ENCODE measurements around the gene SCYL1. TPM values are rescaled to one million over a fixed set of nuclear protein-coding genes. Genes with fewer than 3 reads are reported as not detected.
A peak's percentile ranks its signal among the peaks of the same experiment; 100 is the strongest.

Gene SCYL1
- total and polyA plus RNA-seq, 2 experiments from 2014 or later = 52.7 to 66.1 TPM

- TF ChIP-seq ETS1 (IDR thresholded peaks at IDR 0.05) = no peak
Measured at GRCh38 chr11:65524014-65524740, 706 bp upstream of the SCYL1 start (continued).

- Histone ChIP-seq H3K4me2 (peak overlapping the region; percentile 91), H2AFZ (peak overlapping the region; percentile 91; the same call in 1 of the 2 replicates), H3K9me2 (ENCODE audit: insufficient read depth) (no peaks in the 10 kb centered on the region), H3K79me2 (replicated peaks; ENCODE audit: insufficient read depth) (no peaks in the 10 kb centered on the region), H3K27me3 (ENCODE audit: insufficient read depth) (0 out of 2 replicates have a peak, but pooled peaks cover 5% of the 10 kb centered on the region), H3K27ac (ENCODE audit: low read depth) (no peak overlapping the region), H3F3A (replicated peaks; ENCODE audit: low read depth) (peaks cover 15% of the 10 kb centered on the region; the same call in 1 of the 2 replicates), H3K4me1 (ENCODE audit: insufficient read depth) (peaks cover 3% of the 10 kb centered on the region), H3K4me3 (peak overlapping the region; percentile 91), H4K20me1 (replicated peaks; ENCODE audit: insufficient read depth) (peaks cover 2% of the 10 kb centered on the region; the same call in 1 of the 2 replicates), H3K36me3 (ENCODE audit: insufficient read depth) (no peaks in the 10 kb centered on the region; the same call in 1 of the 2 replicates)
- no peak for DNase-seq (ENCODE audit: low spot score)
- no peak for ATAC-seq
- Mint-ChIP-seq H3K36me3 (ENCODE audit: low read depth) (peaks cover 23% of the 10 kb centered on the region), H3K27ac (no peak overlapping the region), H3K27me3 (ENCODE audit: insufficient read depth, low read depth, poor library complexity) (peaks cover 9% of the 10 kb centered on the region), H3K9me3 (no peaks in the 10 kb centered on the region), H3K4me1 (peaks cover 15% of the 10 kb centered on the region), H3K4me3 (peak overlapping the region; percentile 80)
- TF ChIP-seq ZNF114 (CRISPR knock-in tag; IDR thresholded peaks at IDR 0.05) = no peak
- TF ChIP-seq CTCF (conservative IDR thresholded peaks at IDR 0.05; ENCODE audit: low read depth in 2 of 2) = no peak
- TF ChIP-seq JUNB (IDR thresholded peaks at IDR 0.05; ENCODE audit: unreplicated experiment) = no peak
- TF ChIP-seq STAT1 (IDR thresholded peaks at IDR 0.05; ENCODE audit: unreplicated experiment) = no peak
Measured at GRCh38 chr11:65525546-65526480, 930 bp downstream of the SCYL1 start.

- Histone ChIP-seq H2AFZ (no peak overlapping the region), H3K27ac (ENCODE audit: low read depth) (no peak overlapping the region), H3K4me2 (no peak overlapping the region), H3K27me3 (ENCODE audit: insufficient read depth) (0 out of 2 replicates have a peak, but pooled peaks cover 5% of the 10 kb centered on the region), H3K36me3 (ENCODE audit: insufficient read depth) (no peaks in the 10 kb centered on the region; the same call in 1 of the 2 replicates), H3K9me2 (ENCODE audit: insufficient read depth) (no peaks in the 10 kb centered on the region), H3K79me2 (replicated peaks; ENCODE audit: insufficient read depth) (no peaks in the 10 kb centered on the region), H3K4me3 (no peak overlapping the region), H3K4me1 (ENCODE audit: insufficient read depth) (peaks cover 3% of the 10 kb centered on the region), H4K20me1 (replicated peaks; ENCODE audit: insufficient read depth) (peaks cover 2% of the 10 kb centered on the region; the same call in 1 of the 2 replicates), H3F3A (replicated peaks; ENCODE audit: low read depth) (peaks cover 15% of the 10 kb centered on the region; the same call in 1 of the 2 replicates)
- Mint-ChIP-seq H3K4me1 (peaks cover 13% of the 10 kb centered on the region), H3K27me3 (ENCODE audit: insufficient read depth, low read depth, poor library complexity) (peaks cover 9% of the 10 kb centered on the region), H3K36me3 (ENCODE audit: low read depth) (peaks cover 32% of the 10 kb centered on the region), H3K9me3 (no peaks in the 10 kb centered on the region), H3K4me3 (peak overlapping the region; percentile 80), H3K27ac (no peak overlapping the region)
- ATAC-seq (no peak), DNase-seq (ENCODE audit: low spot score) (no peak)
- TF ChIP-seq JUNB (IDR thresholded peaks at IDR 0.05; ENCODE audit: unreplicated experiment) (no peak), CREB1 (CRISPR knock-in tag; IDR thresholded peaks at IDR 0.05; ENCODE audit: low read depth) (no peak), REST (IDR thresholded peaks at IDR 0.05; ENCODE audit: unreplicated experiment) (no peak), CTCF (conservative IDR thresholded peaks at IDR 0.05; ENCODE audit: low read depth in 2 of 2) (no peak), ZNF114 (CRISPR knock-in tag; IDR thresholded peaks at IDR 0.05) (no peak), EZH2phosphoT487 (IDR thresholded peaks at IDR 0.05; ENCODE audit: unreplicated experiment) (no peak)
Measured at GRCh38 chr11:65526744-65527143, 1.9 kb downstream of the SCYL1 start.
